ENCODE measurements around the gene CTNNBL1.

CTNNBL1 gene

GRCh38 chr20:37770908-37771307 lies 77.1 kb downstream of the CTNNBL1 start:
- no peak overlapping the region for H3K9ac ChIP-seq (ENCODE audit: low read depth in 1 of 2, low read length in 2 of 2)
- no peaks in the 10 kb centered on the region for H3K9me3 ChIP-seq (ENCODE audit: control insufficient read depth in 1 of 2, low read length in 2 of 2)
- H3K4me1 ChIP-seq (ENCODE audit: control insufficient read depth in 1 of 2, insufficient read depth in 2 of 2, low read length in 2 of 2): no peaks in the 10 kb centered on the region
- no peak overlapping the region for H3K4me3 ChIP-seq (ENCODE audit: low read depth in 1 of 2, low read length in 2 of 2)
- H3K27me3 ChIP-seq (ENCODE audit: control insufficient read depth in 1 of 2, insufficient read depth in 2 of 2, low read length in 2 of 2): no peaks in the 10 kb centered on the region
- peaks cover 0 to 47% of the 10 kb centered on the region in 2 donors for H3K36me3 ChIP-seq (ENCODE audit: control insufficient read depth in 1 of 2, insufficient read depth in 2 of 2, low read length in 2 of 2)
- H3K27ac ChIP-seq (ENCODE audit: low read depth, low read length): no peak overlapping the region

- no peak overlapping the region for H3K4me3 ChIP-seq (ENCODE audit: low read depth in 1 of 2, low read length in 2 of 2)
- no peaks in the 10 kb centered on the region for H3K9me3 ChIP-seq (ENCODE audit: control insufficient read depth in 1 of 2, low read length in 2 of 2)
- no peaks in the 10 kb centered on the region for H3K4me1 ChIP-seq (ENCODE audit: control insufficient read depth in 1 of 2, insufficient read depth in 2 of 2, low read length in 2 of 2)
- no peak overlapping the region for H3K27ac ChIP-seq (ENCODE audit: low read depth, low read length)
- no peaks in the 10 kb centered on the region for H3K27me3 ChIP-seq (ENCODE audit: control insufficient read depth in 1 of 2, insufficient read depth in 2 of 2, low read length in 2 of 2)
- H3K9ac ChIP-seq (ENCODE audit: low read depth in 1 of 2, low read length in 2 of 2): no peak overlapping the region
- H3K36me3 ChIP-seq (ENCODE audit: control insufficient read depth in 1 of 2, insufficient read depth in 2 of 2, low read length in 2 of 2): peaks cover 0 to 40% of the 10 kb centered on the region in 2 donors
These were observed 79.5 kb downstream of the CTNNBL1 start for GRCh38 chr20:37773291-37773826.

GRCh38 chr20:37774156-37774555 lies 80.3 kb downstream of the CTNNBL1 start:
- no peaks in the 10 kb centered on the region for H3K4me1 ChIP-seq (ENCODE audit: control insufficient read depth in 1 of 2, insufficient read depth in 2 of 2, low read length in 2 of 2)
- H3K27me3 ChIP-seq (ENCODE audit: control insufficient read depth in 1 of 2, insufficient read depth in 2 of 2, low read length in 2 of 2): no peaks in the 10 kb centered on the region
- H3K36me3 ChIP-seq (ENCODE audit: control insufficient read depth in 1 of 2, insufficient read depth in 2 of 2, low read length in 2 of 2): peaks cover 3 to 44% of the 10 kb centered on the region in 2 donors

GRCh38 chr20:37775200-37775599 lies 81.4 kb downstream of the CTNNBL1 start:
- Histone ChIP-seq H3K9ac (ENCODE audit: low read depth in 1 of 2, low read length in 2 of 2) (no peak overlapping the region), H3K27me3 (ENCODE audit: control insufficient read depth in 1 of 2, insufficient read depth in 2 of 2, low read length in 2 of 2) (no peaks in the 10 kb centered on the region), H3K27ac (ENCODE audit: low read depth, low read length) (no peak overlapping the region), H3K4me1 (ENCODE audit: control insufficient read depth in 1 of 2, insufficient read depth in 2 of 2, low read length in 2 of 2) (no peaks in the 10 kb centered on the region), H3K4me3 (ENCODE audit: low read depth in 1 of 2, low read length in 2 of 2) (no peak overlapping the region), H3K9me3 (ENCODE audit: control insufficient read depth in 1 of 2, low read length in 2 of 2) (no peaks in the 10 kb centered on the region), H3K36me3 (ENCODE audit: control insufficient read depth in 1 of 2, insufficient read depth in 2 of 2, low read length in 2 of 2) (peaks cover 5 to 39% of the 10 kb centered on the region in 2 donors)

More at GRCh38 chr20:37774156-37774555, 80.3 kb downstream of the CTNNBL1 start:
- H3K4me3 ChIP-seq (ENCODE audit: low read depth in 1 of 2, low read length in 2 of 2): no peak overlapping the region
- H3K27ac ChIP-seq (ENCODE audit: low read depth, low read length): no peak overlapping the region
- H3K9ac ChIP-seq (ENCODE audit: low read depth in 1 of 2, low read length in 2 of 2): no peak overlapping the region
- H3K9me3 ChIP-seq (ENCODE audit: control insufficient read depth in 1 of 2, low read length in 2 of 2): no peaks in the 10 kb centered on the region

GRCh38 chr20:37776049-37776448 lies 82.2 kb downstream of the CTNNBL1 start:
- Histone ChIP-seq H3K4me3 (ENCODE audit: low read depth in 1 of 2, low read length in 2 of 2) (no peak overlapping the region), H3K36me3 (ENCODE audit: control insufficient read depth in 1 of 2, insufficient read depth in 2 of 2, low read length in 2 of 2) (peaks cover 5 to 39% of the 10 kb centered on the region in 2 donors), H3K27me3 (ENCODE audit: control insufficient read depth in 1 of 2, insufficient read depth in 2 of 2, low read length in 2 of 2) (no peaks in the 10 kb centered on the region), H3K9me3 (ENCODE audit: control insufficient read depth in 1 of 2, low read length in 2 of 2) (no peaks in the 10 kb centered on the region), H3K27ac (ENCODE audit: low read depth, low read length) (no peak overlapping the region), H3K9ac (ENCODE audit: low read depth in 1 of 2, low read length in 2 of 2) (no peak overlapping the region), H3K4me1 (ENCODE audit: control insufficient read depth in 1 of 2, insufficient read depth in 2 of 2, low read length in 2 of 2) (no peaks in the 10 kb centered on the region)

- H3K36me3 ChIP-seq (ENCODE audit: control insufficient read depth in 1 of 2, insufficient read depth in 2 of 2, low read length in 2 of 2): peaks cover 5 to 39% of the 10 kb centered on the region in 2 donors
- H3K27ac ChIP-seq (ENCODE audit: low read depth, low read length): no peak overlapping the region
- no peaks in the 10 kb centered on the region for H3K27me3 ChIP-seq (ENCODE audit: control insufficient read depth in 1 of 2, insufficient read depth in 2 of 2, low read length in 2 of 2)
- no peak overlapping the region for H3K9ac ChIP-seq (ENCODE audit: low read depth in 1 of 2, low read length in 2 of 2)
- H3K4me3 ChIP-seq (ENCODE audit: low read depth in 1 of 2, low read length in 2 of 2): no peak overlapping the region
- no peaks in the 10 kb centered on the region for H3K4me1 ChIP-seq (ENCODE audit: control insufficient read depth in 1 of 2, insufficient read depth in 2 of 2, low read length in 2 of 2)
- no peaks in the 10 kb centered on the region for H3K9me3 ChIP-seq (ENCODE audit: control insufficient read depth in 1 of 2, low read length in 2 of 2)
These were observed 82.7 kb downstream of the CTNNBL1 start for GRCh38 chr20:37776526-37776925.

- no peak overlapping the region for H3K9ac ChIP-seq (ENCODE audit: low read depth in 1 of 2, low read length in 2 of 2)
- H3K9me3 ChIP-seq (ENCODE audit: control insufficient read depth in 1 of 2, low read length in 2 of 2): no peaks in the 10 kb centered on the region
- H3K4me1 ChIP-seq (ENCODE audit: control insufficient read depth in 1 of 2, insufficient read depth in 2 of 2, low read length in 2 of 2): no peaks in the 10 kb centered on the region
- no peak overlapping the region for H3K4me3 ChIP-seq (ENCODE audit: low read depth in 1 of 2, low read length in 2 of 2)
- no peak overlapping the region for H3K27ac ChIP-seq (ENCODE audit: low read depth, low read length)
- H3K36me3 ChIP-seq (ENCODE audit: control insufficient read depth in 1 of 2, insufficient read depth in 2 of 2, low read length in 2 of 2): peaks cover 5 to 36% of the 10 kb centered on the region in 2 donors
- no peaks in the 10 kb centered on the region for H3K27me3 ChIP-seq (ENCODE audit: control insufficient read depth in 1 of 2, insufficient read depth in 2 of 2, low read length in 2 of 2)
These were observed 83.5 kb downstream of the CTNNBL1 start for GRCh38 chr20:37777012-37777950.

GRCh38 chr20:37777988-37778659 lies 84.3 kb downstream of the CTNNBL1 start:
- H3K36me3 ChIP-seq (ENCODE audit: control insufficient read depth in 1 of 2, insufficient read depth in 2 of 2, low read length in 2 of 2): peaks cover 5 to 30% of the 10 kb centered on the region in 2 donors
- H3K9ac ChIP-seq (ENCODE audit: low read depth in 1 of 2, low read length in 2 of 2): no peak overlapping the region
- no peak overlapping the region for H3K27ac ChIP-seq (ENCODE audit: low read depth, low read length)
- no peaks in the 10 kb centered on the region for H3K9me3 ChIP-seq (ENCODE audit: control insufficient read depth in 1 of 2, low read length in 2 of 2)
- no peaks in the 10 kb centered on the region for H3K4me1 ChIP-seq (ENCODE audit: control insufficient read depth in 1 of 2, insufficient read depth in 2 of 2, low read length in 2 of 2)
- H3K27me3 ChIP-seq (ENCODE audit: control insufficient read depth in 1 of 2, insufficient read depth in 2 of 2, low read length in 2 of 2): no peaks in the 10 kb centered on the region
- H3K4me3 ChIP-seq (ENCODE audit: low read depth in 1 of 2, low read length in 2 of 2): no peak overlapping the region

GRCh38 chr20:37781626-37782025 lies 87.8 kb downstream of the CTNNBL1 start:
- no peaks in the 10 kb centered on the region for H3K4me1 ChIP-seq (ENCODE audit: control insufficient read depth in 1 of 2, insufficient read depth in 2 of 2, low read length in 2 of 2)
- no peak overlapping the region for H3K9ac ChIP-seq (ENCODE audit: low read depth in 1 of 2, low read length in 2 of 2)
- no peak overlapping the region for H3K4me3 ChIP-seq (ENCODE audit: low read depth in 1 of 2, low read length in 2 of 2)
- H3K9me3 ChIP-seq (ENCODE audit: control insufficient read depth in 1 of 2, low read length in 2 of 2): no peaks in the 10 kb centered on the region
- peaks cover 5 to 25% of the 10 kb centered on the region in 2 donors for H3K36me3 ChIP-seq (ENCODE audit: control insufficient read depth in 1 of 2, insufficient read depth in 2 of 2, low read length in 2 of 2)
- no peak overlapping the region for H3K27ac ChIP-seq (ENCODE audit: low read depth, low read length)
- H3K27me3 ChIP-seq (ENCODE audit: control insufficient read depth in 1 of 2, insufficient read depth in 2 of 2, low read length in 2 of 2): no peaks in the 10 kb centered on the region

GRCh38 chr20:37786043-37786442 lies 92.2 kb downstream of the CTNNBL1 start:
- no peaks in the 10 kb centered on the region for H3K9me3 ChIP-seq (ENCODE audit: control insufficient read depth in 1 of 2, low read length in 2 of 2)
- no peak overlapping the region for H3K4me3 ChIP-seq (ENCODE audit: low read depth in 1 of 2, low read length in 2 of 2)
- H3K27me3 ChIP-seq (ENCODE audit: control insufficient read depth in 1 of 2, insufficient read depth in 2 of 2, low read length in 2 of 2): no peaks in the 10 kb centered on the region
- no peak overlapping the region for H3K9ac ChIP-seq (ENCODE audit: low read depth in 1 of 2, low read length in 2 of 2)
- peaks cover 11 to 27% of the 10 kb centered on the region in 2 donors for H3K36me3 ChIP-seq (ENCODE audit: control insufficient read depth in 1 of 2, insufficient read depth in 2 of 2, low read length in 2 of 2)
- H3K4me1 ChIP-seq (ENCODE audit: control insufficient read depth in 1 of 2, insufficient read depth in 2 of 2, low read length in 2 of 2): no peaks in the 10 kb centered on the region
- H3K27ac ChIP-seq (ENCODE audit: low read depth, low read length): no peak overlapping the region

Measured in duodenal mucosa (tissue), 2 donors.